PC-3 (cell line): ENCODE results near the gene SERPINB8. TPM values are rescaled to one million over a fixed set of nuclear protein-coding genes. Genes with fewer than 3 reads are reported as not detected.

Source experiments
- ATAC-seq: fragments of 200-7000 bp; cut with Tn5 transposase; 2 replicates; pipeline ENCODE4 v1.9.1; 2020; ENCODE audit warnings: mild to moderate bottlenecking, moderate library complexity
- BruUV-seq: library from RNA; stranded (reverse); fragments of 400-500 nt; replicated peaks from 2 replicates; lab custom pipeline; 2021; lab: Mats Ljungman, UMichigan
- CTCF ChIA-PET: fragments of 300-600 bp; sonication (Branson Sonifier 250); formaldehyde crosslinking; loops from one replicate; lab custom pipeline; 2022; ENCODE audit warnings: antibody characterized with exemption; lab: Charles Lee
- POLR2A ChIA-PET: fragments of 300-600 bp; sonication (Branson Sonifier 250); formaldehyde crosslinking; loops from one replicate; lab custom pipeline; 2022; ENCODE audit warnings: antibody characterized with exemption; ENCODE audit not compliant: unreplicated experiment; lab: Charles Lee
- DNase-seq: peaks from one replicate; pipeline ENCODE4 v3.0.0-alpha.2; 2015
- H2AFZ ChIP-seq: fragments of 300-600 bp; sonication (generic); 2 replicates; pipeline ENCODE4 v1.6.0; 2016; ENCODE audit warnings: antibody characterized with exemption, low read length
- H3F3A ChIP-seq: fragments of 300-600 bp; sonication (generic); one replicate; pipeline ENCODE4 v1.6.0; 2017; ENCODE audit warnings: antibody characterized with exemption, low read length, control low read depth, mild to moderate bottlenecking; ENCODE audit not compliant: unreplicated experiment
- H3K27ac ChIP-seq: fragments of 300-600 bp; sonication (generic); 2 replicates; pipeline ENCODE4 v1.5.1; 2016; ENCODE audit warnings: mild to moderate bottlenecking, low read length
- H3K27me3 ChIP-seq: fragments of 300-600 bp; sonication (generic); 2 replicates; pipeline ENCODE4 v1.6.1; 2016; ENCODE audit warnings: low read length, mixed read lengths
- H3K36me3 ChIP-seq: fragments of 300-600 bp; sonication (generic); 2 replicates; pipeline ENCODE4 v1.6.1; 2016; ENCODE audit warnings: low read depth, mixed run types, low read length, mixed read lengths
- H3K4me1 ChIP-seq: fragments of 300-600 bp; sonication (generic); 2 replicates; pipeline ENCODE4 v1.5.1; 2016; ENCODE audit warnings: low read length; ENCODE audit not compliant: insufficient read depth
- H3K4me2 ChIP-seq: fragments of 300-600 bp; sonication (generic); 2 replicates; pipeline ENCODE4 v1.6.0; 2016; ENCODE audit warnings: low read length
- H3K4me3 ChIP-seq: fragments of 300-600 bp; sonication (generic); 2 replicates; pipeline ENCODE4 v1.5.1; 2016; ENCODE audit warnings: mild to moderate bottlenecking, low read length, mixed read lengths
- H3K79me2 ChIP-seq: fragments of 300-600 bp; sonication (generic); 2 replicates; pipeline ENCODE4 v1.6.1; 2017; ENCODE audit warnings: low read length, mixed read lengths
- H3K9ac ChIP-seq: fragments of 300-600 bp; sonication (generic); 2 replicates; pipeline ENCODE4 v1.6.0; 2016; ENCODE audit warnings: mild to moderate bottlenecking, low read length
- H3K9me2 ChIP-seq: fragments of 300-600 bp; sonication (generic); replicated peaks from 2 replicates; pipeline ENCODE4 v1.6.1; 2016; ENCODE audit warnings: mixed run types, low read length, mixed read lengths
- H3K9me3 ChIP-seq: fragments of 300-600 bp; sonication (generic); 2 replicates; pipeline ENCODE4 v1.6.1; 2016; ENCODE audit warnings: low read length, mixed read lengths
- H4K20me1 ChIP-seq: fragments of 300-600 bp; sonication (generic); 2 replicates; pipeline ENCODE4 v1.6.1; 2016; ENCODE audit warnings: low read length, mixed read lengths
- EZH2 ChIP-seq: fragments of 300-600 bp; sonication (generic); IDR thresholded peaks from one replicate; pipeline ENCODE4 v1.6.1; 2017; ENCODE audit warnings: antibody characterized with exemption, mild to moderate bottlenecking, low read length; ENCODE audit not compliant: unreplicated experiment
- EZH2phosphoT487 ChIP-seq: fragments of 300-600 bp; sonication (generic); IDR thresholded peaks from 2 replicates; pipeline ENCODE4 v1.6.1; 2018; ENCODE audit warnings: mild to moderate bottlenecking, antibody characterized with exemption, low read length, borderline replicate concordance
- intact Hi-C: fragments of 100-400 bp; cut with micrococcal nuclease; formaldehyde crosslinking; loops from 2 replicates; pipeline ENCODE4 v1.9.0; 2023
- total RNA-seq: library from RNA; depleted of rRNA; stranded (reverse); fragments of >200 nt; gene quantifications from 2 replicates; pipeline ENCODE4 v1.2.3, GENCODE V29; 2014
- TF ChIP-seq, protein P1 (sequence below): fragments of 300-600 bp; sonication (generic); conservative IDR thresholded peaks from 2 replicates; pipeline ENCODE4 v1.5.1; 2017; ENCODE audit warnings: antibody characterized with exemption, low read depth, mild to moderate bottlenecking, low read length

The SERPINB8 gene
- total RNA-seq, 1 experiment from 2014 or later: 21.1 TPM

DNA sequence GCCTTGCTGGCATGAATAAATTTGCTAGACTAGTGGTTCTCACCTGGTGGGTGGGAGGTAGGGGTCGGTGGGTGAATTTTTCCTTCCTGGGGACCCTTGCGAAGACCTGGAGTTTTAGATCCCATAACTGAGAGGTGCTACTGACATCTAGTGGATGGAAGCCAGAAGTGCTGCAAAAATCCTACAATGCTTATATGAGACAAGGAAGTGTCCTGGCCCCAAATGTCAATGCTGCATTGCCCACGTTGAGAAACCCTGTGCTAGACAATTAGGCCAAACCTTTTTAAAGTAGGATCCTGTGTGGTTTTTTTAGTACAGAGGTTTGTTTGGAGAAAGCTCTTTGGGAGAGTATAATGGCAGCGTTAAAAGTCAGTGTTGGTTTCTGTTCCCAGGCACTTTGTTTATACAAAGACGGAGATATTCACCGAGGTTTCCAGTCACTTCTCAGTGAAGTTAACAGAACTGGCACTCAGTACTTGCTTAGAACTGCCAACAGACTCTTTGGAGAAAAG lies 9.6 kb downstream of the SERPINB8 start:
- H3K4me3 ChIP-seq: no peak overlapping the region
- CTCF ChIA-PET: no interaction called here
- no peaks in the 10 kb centered on the region for H3K27me3 ChIP-seq
- H3K79me2 ChIP-seq: peaks cover 26% of the 10 kb centered on the region
- H3K9me2 ChIP-seq: no peaks in the 10 kb centered on the region
- BruUV-seq: no TSS peak
- no peak overlapping the region for H3K27ac ChIP-seq
- intact Hi-C loops: loop anchor here (1.0 to 2.0 kb wide), 4 partner anchors 16 to 129 kb away; partner anchors contain the start of gene HMSD
- no peaks in the 10 kb centered on the region for H3K9me3 ChIP-seq
- peaks cover 3% of the 10 kb centered on the region; the same call in 1 of the 2 replicates for H4K20me1 ChIP-seq
- peak; percentile 71 for ATAC-seq
- H3K9ac ChIP-seq: no peak overlapping the region
- POLR2A ChIA-PET: no interaction called here
- H2AFZ ChIP-seq: no peak overlapping the region
- no peaks in the 10 kb centered on the region for H3F3A ChIP-seq
- H3K36me3 ChIP-seq: peaks cover 36% of the 10 kb centered on the region
- 0 out of 2 replicates have a peak, but pooled peaks cover 3% of the 10 kb centered on the region for H3K4me1 ChIP-seq
- TF ChIP-seq, protein P1, sequence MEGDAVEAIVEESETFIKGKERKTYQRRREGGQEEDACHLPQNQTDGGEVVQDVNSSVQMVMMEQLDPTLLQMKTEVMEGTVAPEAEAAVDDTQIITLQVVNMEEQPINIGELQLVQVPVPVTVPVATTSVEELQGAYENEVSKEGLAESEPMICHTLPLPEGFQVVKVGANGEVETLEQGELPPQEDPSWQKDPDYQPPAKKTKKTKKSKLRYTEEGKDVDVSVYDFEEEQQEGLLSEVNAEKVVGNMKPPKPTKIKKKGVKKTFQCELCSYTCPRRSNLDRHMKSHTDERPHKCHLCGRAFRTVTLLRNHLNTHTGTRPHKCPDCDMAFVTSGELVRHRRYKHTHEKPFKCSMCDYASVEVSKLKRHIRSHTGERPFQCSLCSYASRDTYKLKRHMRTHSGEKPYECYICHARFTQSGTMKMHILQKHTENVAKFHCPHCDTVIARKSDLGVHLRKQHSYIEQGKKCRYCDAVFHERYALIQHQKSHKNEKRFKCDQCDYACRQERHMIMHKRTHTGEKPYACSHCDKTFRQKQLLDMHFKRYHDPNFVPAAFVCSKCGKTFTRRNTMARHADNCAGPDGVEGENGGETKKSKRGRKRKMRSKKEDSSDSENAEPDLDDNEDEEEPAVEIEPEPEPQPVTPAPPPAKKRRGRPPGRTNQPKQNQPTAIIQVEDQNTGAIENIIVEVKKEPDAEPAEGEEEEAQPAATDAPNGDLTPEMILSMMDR: peak; percentile 90
- no peak for TF ChIP-seq EZH2
- DNase-seq: peak; percentile 79
- H3K4me2 ChIP-seq: peak overlapping the region; percentile 38; the same call in 1 of the 2 replicates

DNA sequence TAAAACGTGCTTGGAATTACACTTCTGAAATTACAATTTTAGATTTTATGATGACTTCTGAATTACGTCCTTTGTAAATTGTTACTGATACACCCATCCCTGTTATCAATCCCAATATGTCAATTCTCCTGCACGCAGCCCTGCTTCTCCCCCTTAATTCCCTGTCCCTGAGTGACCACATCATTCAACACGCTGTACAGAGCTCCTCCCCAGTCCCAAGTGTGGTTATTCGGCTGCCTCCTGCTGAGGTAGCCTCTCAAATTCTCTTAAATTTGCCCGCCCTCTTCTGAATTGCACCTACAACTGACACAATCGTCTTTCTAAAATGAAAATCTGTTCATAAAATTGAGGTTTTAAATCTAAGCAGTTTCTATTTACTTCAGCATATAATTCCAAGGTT lies 10.1 kb downstream of the SERPINB8 start:
- 0 out of 2 replicates have a peak, but pooled peaks cover 3% of the 10 kb centered on the region for H3K4me1 ChIP-seq
- H3K79me2 ChIP-seq: peaks cover 21% of the 10 kb centered on the region
- ATAC-seq: no peak
- intact Hi-C loops: no loop called here
- H3K27me3 ChIP-seq: no peaks in the 10 kb centered on the region
- no peaks in the 10 kb centered on the region for H3K9me2 ChIP-seq
- DNase-seq: no peak
- CTCF ChIA-PET: no interaction called here
- no peaks in the 10 kb centered on the region for H3K9me3 ChIP-seq
- H3F3A ChIP-seq: no peaks in the 10 kb centered on the region
- no TSS peak for BruUV-seq
- no peak overlapping the region for H3K4me2 ChIP-seq
- no peak overlapping the region for H2AFZ ChIP-seq
- POLR2A ChIA-PET: no interaction called here
- no peak overlapping the region for H3K4me3 ChIP-seq
- H3K9ac ChIP-seq: no peak overlapping the region
- no peaks in the 10 kb centered on the region for H4K20me1 ChIP-seq
- no peak for TF ChIP-seq EZH2phosphoT487
- TF ChIP-seq, protein P1: no peak
- TF ChIP-seq EZH2: no peak
- peaks cover 41% of the 10 kb centered on the region for H3K36me3 ChIP-seq
- no peak overlapping the region for H3K27ac ChIP-seq

DNA sequence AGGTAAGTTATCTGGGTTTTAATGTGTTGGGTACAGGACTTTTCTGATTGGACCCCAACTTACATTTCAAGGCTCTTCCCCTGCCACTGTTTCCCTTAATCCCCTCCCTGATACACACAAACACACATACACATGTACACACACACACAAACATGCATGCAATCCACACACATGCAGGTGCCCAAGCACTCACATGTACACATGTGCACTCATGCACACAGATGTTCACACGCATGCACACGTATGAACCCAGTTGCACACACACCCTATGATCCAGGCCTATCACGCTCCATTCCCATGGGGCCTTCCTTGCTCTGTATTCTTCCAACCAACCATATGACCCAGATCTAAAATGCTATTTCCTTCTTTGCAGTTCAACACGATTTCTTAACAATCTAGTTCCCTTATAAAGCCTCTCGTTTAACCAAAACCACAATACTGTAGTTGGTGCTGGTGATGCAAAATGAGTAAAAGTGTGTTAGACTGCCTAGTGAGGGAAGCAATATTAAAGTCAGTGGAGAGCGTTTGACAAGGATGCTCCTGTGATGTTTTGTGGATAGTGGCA lies 11.1 kb downstream of the SERPINB8 start:
- Histone ChIP-seq H3F3A (no peaks in the 10 kb centered on the region), H3K4me1 (0 out of 2 replicates have a peak, but pooled peaks cover 3% of the 10 kb centered on the region), H3K79me2 (peaks cover 11% of the 10 kb centered on the region), H3K36me3 (peaks cover 43% of the 10 kb centered on the region), H3K9me2 (no peaks in the 10 kb centered on the region), H3K9me3 (no peaks in the 10 kb centered on the region), H4K20me1 (no peaks in the 10 kb centered on the region), H3K27ac (no peak overlapping the region), H3K4me2 (no peak overlapping the region), H3K9ac (no peak overlapping the region), H2AFZ (no peak overlapping the region), H3K4me3 (no peak overlapping the region), H3K27me3 (no peaks in the 10 kb centered on the region)
- ChIA-PET CTCF (no interaction called here), POLR2A (no interaction called here)
- no peak for TF ChIP-seq EZH2
- TF ChIP-seq EZH2phosphoT487: no peak
- TF ChIP-seq, protein P1: no peak
- BruUV-seq: no TSS peak
- no peak for DNase-seq
- no peak for ATAC-seq
- intact Hi-C loops: no loop called here
